HG02884 (cell line): Measurements from ENCODE around the gene DROSHA.
"Not testable (repeated sequence)": the region's sequence is repeated elsewhere in the genome, so short reads cannot be mapped to it uniquely, and the experiment has no call there.

ENCODE experiments used
- ATAC-seq: cut with Tn5 transposase; IDR thresholded peaks from one replicate; pipeline ENCODE4 v1.9.1; 2021; ENCODE audit warnings: mild to moderate bottlenecking, moderate library complexity; ENCODE audit not compliant: unreplicated experiment

Gene DROSHA

GRCh38 chr5:31421806-31422586 lies 109.9 kb downstream of the DROSHA start:
- no peak for ATAC-seq

- no peak for ATAC-seq
Observed at GRCh38 chr5:31417512-31417911, 114.4 kb downstream of the DROSHA start.

GRCh38 chr5:31416547-31416946 lies 115.3 kb downstream of the DROSHA start:
- ATAC-seq: no peak

GRCh38 chr5:31415960-31416359 lies 115.9 kb downstream of the DROSHA start:
- ATAC-seq: no peak

- no peak for ATAC-seq
Observed at GRCh38 chr5:31415009-31415923, 116.6 kb downstream of the DROSHA start.

GRCh38 chr5:31413030-31413812 lies 118.7 kb downstream of the DROSHA start:
- ATAC-seq: no peak

GRCh38 chr5:31412324-31412723 lies 119.6 kb downstream of the DROSHA start:
- ATAC-seq: no peak

GRCh38 chr5:31410089-31410488 lies 121.8 kb downstream of the DROSHA start:
- no peak for ATAC-seq

GRCh38 chr5:31408814-31409213 lies 123.1 kb downstream of the DROSHA start:
- no peak for ATAC-seq

GRCh38 chr5:31407921-31408693 lies 123.8 kb downstream of the DROSHA start:
- ATAC-seq: no peak

- no peak for ATAC-seq
Observed at GRCh38 chr5:31404325-31404724, 127.6 kb downstream of the DROSHA start.

- ATAC-seq: no peak
Observed at GRCh38 chr5:31401691-31402090, 130.2 kb downstream of the DROSHA start.

- no peak for ATAC-seq
Observed at GRCh38 chr5:31397926-31398557, 133.9 kb downstream of the DROSHA start.

GRCh38 chr5:31396611-31397295 lies 135.1 kb downstream of the DROSHA start:
- no peak for ATAC-seq

GRCh38 chr5:31395450-31396045 lies 136.3 kb downstream of the DROSHA start:
- not testable (repeated sequence) for ATAC-seq

GRCh38 chr5:31393126-31393525 lies 138.8 kb downstream of the DROSHA start:
- no peak for ATAC-seq

- ATAC-seq: no peak
Observed at GRCh38 chr5:31392061-31392460, 139.8 kb downstream of the DROSHA start.

GRCh38 chr5:31390256-31390655 lies 141.6 kb downstream of the DROSHA start:
- no peak for ATAC-seq
